ENCODE measurements around the gene CEP83. TPM values are rescaled to one million over a fixed set of nuclear protein-coding genes. Genes with fewer than 3 reads are reported as not detected.

The CEP83 gene
- total and polyA plus RNA-seq, 9 of the 15 experiments (the other 6 are each of a cell fraction or from before 2014, with no cell fraction given), result 5.3 to 40.5 (median 31.3) TPM

- H3K4me3 ChIP-seq, result no peak overlapping the region
- H4K20me1 ChIP-seq (replicated peaks; ENCODE audit: control insufficient read depth, insufficient read depth, low read length), result no peaks in the 10 kb centered on the region
- no peak for ATAC-seq
- intact Hi-C loops (cut with micrococcal nuclease), result no loop called here
- H3K9me1 ChIP-seq (ENCODE audit: control insufficient read depth, insufficient read depth, low read length), result no peaks in the 10 kb centered on the region
- ChIA-PET CTCF (ENCODE audit: low intra/inter-chr PET ratio) (no interaction called here), POLR2A (no interaction called here)
- H3K27me3 ChIP-seq (ENCODE audit: control insufficient read depth in 2 of 2, insufficient read depth in 2 of 2, low read length in 2 of 2), result peaks cover 13 to 39% of the 10 kb centered on the region in 2 experiments; a peak in 4 of 5 replicates
- H3K4me2 ChIP-seq (ENCODE audit: insufficient read depth, low read length), result no peak overlapping the region
- H3K9me3 ChIP-seq (replicated peaks; ENCODE audit: control insufficient read depth, insufficient read depth, low read depth, low read length), result no peaks in the 10 kb centered on the region; the same call in 1 of the 2 replicates
- no peak for FAIRE-seq
- TF ChIP-seq MECOM (CRISPR knock-in tag; IDR thresholded peaks at IDR 0.05) (no peak), ZNF134 (CRISPR knock-in tag; conservative IDR thresholded peaks at IDR 0.05) (no peak), ZNF224 (CRISPR knock-in tag; IDR thresholded peaks at IDR 0.05) (no peak), CEBPG (CRISPR knock-in tag; IDR thresholded peaks at IDR 0.05) (no peak), CEBPG (tag; conservative IDR thresholded peaks at IDR 0.05 in 1 of 2, IDR thresholded peaks at IDR 0.05 in 1 of 2) (no peak), RNF2 (IDR thresholded peaks at IDR 0.05) (no peak), U2AF1 (optimal IDR thresholded peaks at IDR 0.05; ENCODE audit: low read depth, low read length) (no peak), PHF21A (IDR thresholded peaks at IDR 0.05; ENCODE audit: borderline replicate concordance, low read depth) (no peak), ZKSCAN8 (CRISPR knock-in tag; IDR thresholded peaks at IDR 0.05) (no peak), ZKSCAN3 (CRISPR knock-in tag; IDR thresholded peaks at IDR 0.05) (no peak), NR2C1 (IDR thresholded peaks at IDR 0.05) (no peak), NR2C1 (tag; IDR thresholded peaks at IDR 0.05) (no peak), HDAC3 (IDR thresholded peaks at IDR 0.05; ENCODE audit: borderline replicate concordance, partially characterized antibody) (no peak)
- TF ChIP-seq, protein P1, sequence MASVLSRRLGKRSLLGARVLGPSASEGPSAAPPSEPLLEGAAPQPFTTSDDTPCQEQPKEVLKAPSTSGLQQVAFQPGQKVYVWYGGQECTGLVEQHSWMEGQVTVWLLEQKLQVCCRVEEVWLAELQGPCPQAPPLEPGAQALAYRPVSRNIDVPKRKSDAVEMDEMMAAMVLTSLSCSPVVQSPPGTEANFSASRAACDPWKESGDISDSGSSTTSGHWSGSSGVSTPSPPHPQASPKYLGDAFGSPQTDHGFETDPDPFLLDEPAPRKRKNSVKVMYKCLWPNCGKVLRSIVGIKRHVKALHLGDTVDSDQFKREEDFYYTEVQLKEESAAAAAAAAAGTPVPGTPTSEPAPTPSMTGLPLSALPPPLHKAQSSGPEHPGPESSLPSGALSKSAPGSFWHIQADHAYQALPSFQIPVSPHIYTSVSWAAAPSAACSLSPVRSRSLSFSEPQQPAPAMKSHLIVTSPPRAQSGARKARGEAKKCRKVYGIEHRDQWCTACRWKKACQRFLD (CRISPR knock-in tag; IDR thresholded peaks at IDR 0.05), result no peak
- in situ Hi-C loops (cut with MboI), result no loop called here
- WGBS (ENCODE audit: insufficient coverage, low coverage, missing lambda C conversion rate), result 34% methylated on average over 13 of the region's 13 CpGs
- H3K9ac ChIP-seq (ENCODE audit: insufficient read depth in 1 of 2, low read depth in 2 of 2, low read length in 2 of 2), result no peak overlapping the region
- peaks cover 10 to 11% of the 10 kb centered on the region in 2 experiments; a peak in 4 of 5 replicates for H3K4me1 ChIP-seq (replicated peaks in 1 of 2; ENCODE audit: control insufficient read depth in 2 of 2, insufficient read depth in 2 of 2, low read length in 2 of 2)
- H3K79me2 ChIP-seq (ENCODE audit: control insufficient read depth, insufficient read depth, low read length), result no peaks in the 10 kb centered on the region
- no peak overlapping the region for H3K27ac ChIP-seq (ENCODE audit: extremely low read depth, low read depth, low read length)
- DNase-seq (ENCODE audit: extremely low read depth in 1 of 4, low spot score in 3 of 4), result no peak
- no TSS peak for BruUV-seq (replicated peaks)
- H2AFZ ChIP-seq (ENCODE audit: low read depth, low read length), result no peak overlapping the region; the same call in 1 of the 2 replicates
- H3K36me3 ChIP-seq (ENCODE audit: control insufficient read depth, insufficient read depth, low read length), result no peaks in the 10 kb centered on the region
Observed at GRCh38 chr12:94260717-94261116, 198.9 kb downstream of the CEP83 start.

Data from K562 (cell line).